ENCODE measurements around the gene H19.

The H19 gene

GRCh38 chr11:1997755-1998154, at the start of gene H19:
Gene H19, minus strand, starts transcription at chr11:1997842.
- no peak for DNase-seq

- DNase-seq, result no peak
Observed at GRCh38 chr11:2041963-2042362, 44.3 kb upstream of the H19 start.

- DNase-seq, result no peak
Observed at GRCh38 chr11:2041153-2041552, 43.5 kb upstream of the H19 start.

GRCh38 chr11:2039198-2039759, 41.6 kb upstream of the H19 start:
- DNase-seq, result no peak

- DNase-seq, result no peak
Observed at GRCh38 chr11:2036863-2037486, 39.3 kb upstream of the H19 start.

GRCh38 chr11:2035382-2035781, 37.7 kb upstream of the H19 start:
- DNase-seq, result no peak

GRCh38 chr11:2031058-2031457, 33.4 kb upstream of the H19 start:
- DNase-seq, result no peak

- DNase-seq, result no peak
Observed at GRCh38 chr11:2027708-2028107, 30.1 kb upstream of the H19 start.

GRCh38 chr11:2015025-2015424, 17.4 kb upstream of the H19 start:
- DNase-seq, result no peak

GRCh38 chr11:2012440-2012839, 14.8 kb upstream of the H19 start:
- no peak for DNase-seq

GRCh38 chr11:2004466-2004865, 6.8 kb upstream of the H19 start:
- no peak for DNase-seq

- no peak for DNase-seq
Observed at GRCh38 chr11:2002807-2003206, 5.2 kb upstream of the H19 start.

- DNase-seq, result no peak
Observed at GRCh38 chr11:2002042-2002776, 4.6 kb upstream of the H19 start.

- no peak for DNase-seq
Observed at GRCh38 chr11:1998861-1999260, 1.2 kb upstream of the H19 start.

GRCh38 chr11:1998290-1998689, 648 bp upstream of the H19 start:
- DNase-seq, result no peak

GRCh38 chr11:1994121-1994520, 3.5 kb downstream of the H19 start:
- DNase-seq, result no peak

GRCh38 chr11:1992111-1992510, 5.5 kb downstream of the H19 start:
- no peak for DNase-seq

- no peak for DNase-seq
Observed at GRCh38 chr11:1990872-1991578, 6.6 kb downstream of the H19 start.

GRCh38 chr11:1989953-1990352, 7.7 kb downstream of the H19 start:
- no peak for DNase-seq

- no peak for DNase-seq
Observed at GRCh38 chr11:1988667-1989317, 8.8 kb downstream of the H19 start.

GRCh38 chr11:1988174-1988573, 9.5 kb downstream of the H19 start:
- DNase-seq, result no peak

- DNase-seq, result no peak
Observed at GRCh38 chr11:1987024-1987423, 10.6 kb downstream of the H19 start.

Measured in nucleus accumbens (tissue), 56 donors.